Measurements from ENCODE around the gene KSR2.

KSR2 gene

DNA sequence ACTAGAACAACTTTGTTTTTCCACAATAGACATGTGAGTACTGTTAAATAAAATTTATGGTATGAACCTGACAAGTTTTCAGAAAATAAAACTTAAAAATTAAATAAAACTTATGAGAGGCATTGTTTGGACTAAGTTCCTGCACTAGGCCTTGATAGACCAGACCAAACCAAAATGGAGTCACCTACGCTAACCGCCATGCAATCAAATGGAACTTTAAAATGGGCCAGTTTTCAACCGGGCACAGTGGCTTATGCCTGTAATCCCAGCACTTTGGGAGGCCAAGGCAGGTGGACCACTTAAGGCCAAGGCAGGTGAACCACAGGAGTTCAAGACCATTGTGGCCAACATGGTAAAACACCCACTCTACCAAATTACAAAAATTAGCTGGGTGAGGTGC is 42.6 kb upstream of the KSR2 start:
- TF ChIP-seq, protein P1, sequence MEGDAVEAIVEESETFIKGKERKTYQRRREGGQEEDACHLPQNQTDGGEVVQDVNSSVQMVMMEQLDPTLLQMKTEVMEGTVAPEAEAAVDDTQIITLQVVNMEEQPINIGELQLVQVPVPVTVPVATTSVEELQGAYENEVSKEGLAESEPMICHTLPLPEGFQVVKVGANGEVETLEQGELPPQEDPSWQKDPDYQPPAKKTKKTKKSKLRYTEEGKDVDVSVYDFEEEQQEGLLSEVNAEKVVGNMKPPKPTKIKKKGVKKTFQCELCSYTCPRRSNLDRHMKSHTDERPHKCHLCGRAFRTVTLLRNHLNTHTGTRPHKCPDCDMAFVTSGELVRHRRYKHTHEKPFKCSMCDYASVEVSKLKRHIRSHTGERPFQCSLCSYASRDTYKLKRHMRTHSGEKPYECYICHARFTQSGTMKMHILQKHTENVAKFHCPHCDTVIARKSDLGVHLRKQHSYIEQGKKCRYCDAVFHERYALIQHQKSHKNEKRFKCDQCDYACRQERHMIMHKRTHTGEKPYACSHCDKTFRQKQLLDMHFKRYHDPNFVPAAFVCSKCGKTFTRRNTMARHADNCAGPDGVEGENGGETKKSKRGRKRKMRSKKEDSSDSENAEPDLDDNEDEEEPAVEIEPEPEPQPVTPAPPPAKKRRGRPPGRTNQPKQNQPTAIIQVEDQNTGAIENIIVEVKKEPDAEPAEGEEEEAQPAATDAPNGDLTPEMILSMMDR (IDR thresholded peaks at IDR 0.05) = no peak

DNA sequence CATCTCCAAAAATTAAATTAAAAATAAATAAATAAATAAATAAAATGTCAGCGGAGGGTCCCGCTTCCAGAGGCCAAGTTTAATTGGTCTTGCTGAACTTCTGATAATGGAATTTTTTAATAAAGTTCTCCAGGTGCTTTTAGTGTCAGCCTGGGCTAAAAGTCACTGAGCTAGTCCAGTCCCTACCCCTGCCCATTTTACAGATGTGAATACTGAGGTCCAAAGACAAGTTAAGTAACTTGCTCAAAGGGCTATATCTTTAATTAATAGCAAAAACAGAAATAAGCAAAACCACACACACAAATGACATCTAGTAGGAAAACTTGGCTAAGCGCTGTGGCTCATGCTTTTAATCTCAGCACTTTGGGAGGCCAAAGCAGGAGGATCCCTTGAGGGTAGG is 42.1 kb upstream of the KSR2 start:
- TF ChIP-seq, protein P1 (IDR thresholded peaks at IDR 0.05) = no peak

DNA sequence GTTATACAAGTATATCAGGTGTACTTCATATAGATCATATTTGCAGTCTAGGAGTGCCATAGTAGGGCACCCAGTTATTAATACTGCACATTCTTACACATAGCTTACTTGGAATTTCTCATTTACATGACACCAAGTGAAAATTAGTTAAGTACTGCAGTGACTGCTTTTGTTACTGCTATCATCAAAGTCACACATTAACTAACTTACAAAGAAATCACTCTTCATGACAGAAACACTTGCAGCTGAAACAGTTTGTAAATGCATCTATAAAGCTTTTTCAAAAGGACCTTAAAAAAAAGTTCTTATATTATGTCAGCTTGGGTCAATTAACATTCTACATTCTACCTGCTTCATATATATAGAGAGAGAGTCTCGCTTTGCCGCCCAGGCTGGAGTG is 29.9 kb upstream of the KSR2 start:
- TF ChIP-seq, protein P1 (IDR thresholded peaks at IDR 0.05) = no peak

DNA sequence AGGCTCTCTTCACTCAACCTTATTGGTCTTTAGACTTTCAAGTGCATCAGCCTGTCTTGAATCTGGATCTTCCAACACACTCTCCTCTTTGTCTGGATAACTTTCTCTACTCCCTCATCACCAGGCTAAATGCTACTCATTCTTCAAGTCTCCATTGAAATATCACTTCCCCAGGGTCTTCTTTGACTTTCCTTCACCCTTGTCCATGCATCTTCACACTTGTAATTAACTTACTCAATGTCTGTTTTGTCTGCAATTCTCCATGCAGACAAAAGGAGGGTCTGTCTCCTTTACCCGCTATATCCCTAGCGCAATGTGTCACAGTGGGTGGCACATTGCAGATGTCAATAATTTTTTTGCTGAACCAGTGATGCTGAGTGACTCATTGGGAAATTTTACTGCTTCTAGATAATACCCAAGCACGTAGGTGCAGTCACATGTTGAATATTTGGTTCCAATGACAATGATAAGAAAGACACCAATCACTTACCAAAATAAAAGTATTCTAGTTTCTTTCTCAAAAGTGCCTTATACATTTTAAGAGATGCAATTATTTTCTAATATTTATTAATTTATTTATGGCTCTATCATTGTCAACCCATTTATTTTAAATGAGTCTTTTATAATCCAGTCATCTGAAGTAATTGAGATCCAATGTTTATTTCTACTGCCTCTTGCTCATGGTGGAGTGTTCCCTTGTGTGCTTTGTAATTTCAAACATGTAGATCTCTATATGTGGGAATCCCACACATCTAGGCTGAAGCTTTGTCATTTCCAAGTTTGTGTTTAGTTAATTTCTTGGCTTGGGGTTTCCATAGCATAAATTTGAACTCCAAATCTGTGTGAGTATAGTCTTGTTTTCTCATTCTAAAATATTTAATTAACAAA is 26.0 kb upstream of the KSR2 start:
- TF ChIP-seq, protein P1 (IDR thresholded peaks at IDR 0.05) = no peak

DNA sequence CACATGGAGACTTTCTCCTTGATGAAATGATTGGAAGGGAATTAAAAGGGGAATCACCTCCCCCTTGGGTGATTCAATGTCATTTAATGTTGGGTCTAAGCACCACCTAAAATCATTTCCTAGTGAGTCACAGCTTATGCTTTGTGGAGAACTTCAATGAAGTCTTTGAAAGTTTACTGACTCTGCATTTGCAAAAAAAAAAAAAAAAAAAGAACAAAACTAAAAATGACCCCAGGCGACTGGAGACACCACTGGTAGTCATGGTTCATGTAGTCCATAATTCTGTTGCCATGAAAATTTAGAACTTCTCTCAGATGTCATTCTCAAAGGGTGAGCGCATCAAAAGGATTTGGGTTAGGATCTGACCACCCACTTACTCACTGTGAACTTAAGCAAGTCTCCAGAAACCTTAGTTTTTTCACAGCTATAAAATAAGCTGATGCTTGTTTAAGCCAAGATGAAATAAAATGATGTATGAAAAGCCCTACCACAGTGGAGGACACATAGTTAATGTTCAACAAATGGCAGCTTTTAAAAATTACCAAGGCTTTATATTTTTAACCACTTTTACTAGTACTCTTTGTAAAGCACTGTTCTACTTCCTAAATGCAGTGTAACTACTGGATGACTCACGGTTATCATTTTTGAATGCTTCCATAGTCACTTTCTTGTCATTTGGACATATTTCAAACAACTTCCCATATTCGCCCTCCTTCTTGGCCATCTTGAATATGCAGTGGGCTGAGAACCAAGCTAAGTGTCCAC is 18.1 kb upstream of the KSR2 start:
- TF ChIP-seq, protein P1 (IDR thresholded peaks at IDR 0.05) = no peak

DNA sequence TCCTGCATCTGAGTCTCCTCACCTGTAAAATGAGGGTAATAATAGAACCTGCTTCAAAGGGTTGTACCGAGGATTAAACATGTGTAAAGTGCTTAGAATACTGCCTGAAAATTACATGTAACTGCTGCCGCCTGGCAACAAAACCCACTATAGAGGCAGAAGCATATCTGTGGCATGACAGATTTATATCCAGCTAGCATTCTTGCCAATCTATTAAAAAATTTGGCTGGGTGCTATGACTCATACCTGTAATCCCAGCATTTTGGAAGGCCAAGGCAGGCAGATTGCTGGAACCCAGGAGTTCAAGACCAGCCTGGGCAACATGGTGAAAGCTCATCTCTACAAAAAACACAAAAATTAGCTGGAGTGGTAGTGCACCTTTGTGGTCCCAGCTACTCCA is 16.4 kb upstream of the KSR2 start:
- TF ChIP-seq, protein P1 (IDR thresholded peaks at IDR 0.05) = no peak

DNA sequence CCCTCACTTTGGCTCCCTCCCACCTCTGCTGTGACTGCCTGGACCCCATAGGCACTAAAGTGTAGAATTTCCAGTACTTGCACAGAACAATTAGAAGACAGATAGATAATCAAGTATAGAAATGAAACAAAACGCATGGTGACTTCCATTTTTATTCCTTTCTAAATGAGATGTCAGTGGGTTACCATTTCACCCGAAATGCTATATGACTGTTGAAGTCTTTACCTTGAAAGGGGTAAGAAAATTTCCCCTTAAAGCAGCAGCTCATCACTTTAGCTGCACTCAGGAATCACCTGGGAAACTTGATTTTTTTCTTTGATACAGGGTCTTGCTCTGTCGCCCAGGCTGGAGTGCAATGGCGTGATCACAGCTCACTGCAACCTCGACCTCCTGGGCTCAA is 12.5 kb upstream of the KSR2 start:
- TF ChIP-seq, protein P1 (IDR thresholded peaks at IDR 0.05) = no peak
